ENCODE data around the gene CHST9.

- TF ChIP-seq, protein P1, sequence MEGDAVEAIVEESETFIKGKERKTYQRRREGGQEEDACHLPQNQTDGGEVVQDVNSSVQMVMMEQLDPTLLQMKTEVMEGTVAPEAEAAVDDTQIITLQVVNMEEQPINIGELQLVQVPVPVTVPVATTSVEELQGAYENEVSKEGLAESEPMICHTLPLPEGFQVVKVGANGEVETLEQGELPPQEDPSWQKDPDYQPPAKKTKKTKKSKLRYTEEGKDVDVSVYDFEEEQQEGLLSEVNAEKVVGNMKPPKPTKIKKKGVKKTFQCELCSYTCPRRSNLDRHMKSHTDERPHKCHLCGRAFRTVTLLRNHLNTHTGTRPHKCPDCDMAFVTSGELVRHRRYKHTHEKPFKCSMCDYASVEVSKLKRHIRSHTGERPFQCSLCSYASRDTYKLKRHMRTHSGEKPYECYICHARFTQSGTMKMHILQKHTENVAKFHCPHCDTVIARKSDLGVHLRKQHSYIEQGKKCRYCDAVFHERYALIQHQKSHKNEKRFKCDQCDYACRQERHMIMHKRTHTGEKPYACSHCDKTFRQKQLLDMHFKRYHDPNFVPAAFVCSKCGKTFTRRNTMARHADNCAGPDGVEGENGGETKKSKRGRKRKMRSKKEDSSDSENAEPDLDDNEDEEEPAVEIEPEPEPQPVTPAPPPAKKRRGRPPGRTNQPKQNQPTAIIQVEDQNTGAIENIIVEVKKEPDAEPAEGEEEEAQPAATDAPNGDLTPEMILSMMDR (IDR thresholded peaks at IDR 0.05) = no peak
- no peak for TF ChIP-seq POLR2A (IDR thresholded peaks at IDR 0.05)
Observed at GRCh38 chr18:27113358-27113757, 71.8 kb downstream of the CHST9 start.
